Non-pigmented ciliary epithelial cell (primary cell): ENCODE data around the gene ANKRD13D.

ENCODE experiments used
- DNase-seq: peaks from one replicate; pipeline ENCODE4 v3.0.0-alpha.2; 2010; ENCODE audit warnings: low read depth

Gene ANKRD13D

GRCh38 chr11:67273260-67273990 is 15.7 kb upstream of the ANKRD13D start:
- DNase-seq, result no peak

- no peak for DNase-seq
Measured at GRCh38 chr11:67274768-67275605, 14.1 kb upstream of the ANKRD13D start.

GRCh38 chr11:67275606-67276409 is 13.3 kb upstream of the ANKRD13D start:
- no peak for DNase-seq

GRCh38 chr11:67276781-67277230 is 12.3 kb upstream of the ANKRD13D start:
- DNase-seq, result no peak

GRCh38 chr11:67277231-67277961 is 11.7 kb upstream of the ANKRD13D start:
- no peak for DNase-seq

- no peak for DNase-seq
Measured at GRCh38 chr11:67278135-67278938, 10.8 kb upstream of the ANKRD13D start.

GRCh38 chr11:67278939-67279588 is 10.0 kb upstream of the ANKRD13D start:
- DNase-seq, result no peak

- DNase-seq, result no peak
Measured at GRCh38 chr11:67279589-67280340, 9.3 kb upstream of the ANKRD13D start.

GRCh38 chr11:67280341-67280787 is 8.7 kb upstream of the ANKRD13D start:
- no peak for DNase-seq

- DNase-seq, result no peak
Measured at GRCh38 chr11:67280788-67281551, 8.1 kb upstream of the ANKRD13D start.

- no peak for DNase-seq
Measured at GRCh38 chr11:67281552-67282150, 7.5 kb upstream of the ANKRD13D start.

- DNase-seq, result no peak
Measured at GRCh38 chr11:67282155-67282875, 6.8 kb upstream of the ANKRD13D start.

- DNase-seq, result no peak
Measured at GRCh38 chr11:67282876-67283371, 6.2 kb upstream of the ANKRD13D start.

GRCh38 chr11:67283481-67283963 is 5.6 kb upstream of the ANKRD13D start:
- no peak for DNase-seq

- no peak for DNase-seq
Measured at GRCh38 chr11:67284811-67285540, 4.1 kb upstream of the ANKRD13D start.
